Measurements from ENCODE around the gene PCYOX1L. TPM values are rescaled to one million over a fixed set of nuclear protein-coding genes. Genes with fewer than 3 reads are reported as not detected.

PCYOX1L gene
- total RNA-seq, 2 experiments from 2014 or later = 32.4 to 35.7 TPM

GRCh38 chr5:149345892-149346222, 12.0 kb upstream of the PCYOX1L start:
- POLR2A ChIA-PET = interaction anchor here (0.9 to 8.7 kb wide), 7 partner anchors 8 to 204 kb away, joined by 3 to 131 read pairs (median 6); partner anchors contain the start of genes CSNK1A1 and PCYOX1L
- no peaks in the 10 kb centered on the region for H3K27me3 Mint-ChIP-seq
- H3K4me3 Mint-ChIP-seq = peak overlapping the region; percentile 93
- peak overlapping the region; percentile 92 for H3K27ac Mint-ChIP-seq
- H3K36me3 Mint-ChIP-seq = peaks cover 31% of the 10 kb centered on the region
- DNase-seq = no peak
- peak; percentile 4 for ATAC-seq (ENCODE audit: low read depth)
- peaks cover 46% of the 10 kb centered on the region for H3K4me1 Mint-ChIP-seq
- no peaks in the 10 kb centered on the region for H3K9me3 Mint-ChIP-seq

GRCh38 chr5:149348518-149348917, 9.3 kb upstream of the PCYOX1L start:
- Mint-ChIP-seq H3K4me3 (peak overlapping the region; percentile 93), H3K27ac (peak overlapping the region; percentile 86), H3K9me3 (no peaks in the 10 kb centered on the region), H3K4me1 (peaks cover 63% of the 10 kb centered on the region), H3K27me3 (no peaks in the 10 kb centered on the region), H3K36me3 (peaks cover 51% of the 10 kb centered on the region)
- DNase-seq (no peak), ATAC-seq (ENCODE audit: low read depth) (peak; percentile 21)
- POLR2A ChIA-PET = interaction anchor here (8.7 kb wide), 1 partner anchor 10 kb away, joined by 131 read pairs; the partner anchor contains the start of gene PCYOX1L

- Mint-ChIP-seq H3K4me3 (no peak overlapping the region), H3K9me3 (no peaks in the 10 kb centered on the region), H3K36me3 (peaks cover 56% of the 10 kb centered on the region), H3K27me3 (no peaks in the 10 kb centered on the region), H3K27ac (peak overlapping the region; percentile 60), H3K4me1 (peaks cover 64% of the 10 kb centered on the region)
- no peak for ATAC-seq (ENCODE audit: low read depth)
- no peak for DNase-seq
- POLR2A ChIA-PET = interaction anchor here (8.7 kb wide), 1 partner anchor 9 kb away, joined by 131 read pairs; the partner anchor contains the start of gene PCYOX1L
Measured at GRCh38 chr5:149349382-149349781, 8.5 kb upstream of the PCYOX1L start.

- Mint-ChIP-seq H3K4me1 (peaks cover 62% of the 10 kb centered on the region), H3K36me3 (peaks cover 65% of the 10 kb centered on the region), H3K27ac (no peak overlapping the region), H3K27me3 (no peaks in the 10 kb centered on the region), H3K9me3 (no peaks in the 10 kb centered on the region), H3K4me3 (no peak overlapping the region)
- DNase-seq (no peak), ATAC-seq (ENCODE audit: low read depth) (no peak)
- POLR2A ChIA-PET = no interaction called here
Measured at GRCh38 chr5:149352169-149352568, 5.7 kb upstream of the PCYOX1L start.

- POLR2A ChIA-PET = interaction anchor here (1.5 kb wide), 1 partner anchor 9 kb away, joined by 6 read pairs; the partner anchor contains the start of gene GRPEL2
- Mint-ChIP-seq H3K36me3 (peaks cover 57% of the 10 kb centered on the region), H3K4me3 (no peak overlapping the region), H3K9me3 (no peaks in the 10 kb centered on the region), H3K4me1 (peaks cover 56% of the 10 kb centered on the region), H3K27ac (no peak overlapping the region), H3K27me3 (no peaks in the 10 kb centered on the region)
- DNase-seq = no peak
- ATAC-seq (ENCODE audit: low read depth) = no peak
Measured at GRCh38 chr5:149353911-149354310, 3.9 kb upstream of the PCYOX1L start.

GRCh38 chr5:149355688-149356087, 2.2 kb upstream of the PCYOX1L start:
- no peaks in the 10 kb centered on the region for H3K27me3 Mint-ChIP-seq
- POLR2A ChIA-PET = interaction anchor here (6.9 kb wide), 1 partner anchor 10 kb away, joined by 131 read pairs; the partner anchor contains the start of gene GRPEL2
- H3K27ac Mint-ChIP-seq = no peak overlapping the region
- peaks cover 59% of the 10 kb centered on the region for H3K4me1 Mint-ChIP-seq
- no peak overlapping the region for H3K4me3 Mint-ChIP-seq
- ATAC-seq (ENCODE audit: low read depth) (no peak), DNase-seq (no peak)
- peaks cover 44% of the 10 kb centered on the region for H3K36me3 Mint-ChIP-seq
- H3K9me3 Mint-ChIP-seq = no peaks in the 10 kb centered on the region

GRCh38 chr5:149356391-149356790, 1.5 kb upstream of the PCYOX1L start:
- no peak for ATAC-seq (ENCODE audit: low read depth)
- H3K4me3 Mint-ChIP-seq = no peak overlapping the region

GRCh38 chr5:149358294-149358651, 427 bp downstream of the PCYOX1L start:
- peak; percentile 16 for ATAC-seq (ENCODE audit: low read depth)
- POLR2A ChIA-PET = interaction anchor here (1.4 to 6.9 kb wide), 3 partner anchors 9 to 192 kb away, joined by 3 to 131 read pairs (median 4); partner anchors contain the start of gene GRPEL2
- H3K27ac Mint-ChIP-seq = peak overlapping the region; percentile 90
- H3K9me3 Mint-ChIP-seq = no peaks in the 10 kb centered on the region
- H3K27me3 Mint-ChIP-seq = no peaks in the 10 kb centered on the region
- DNase-seq = no peak
- H3K36me3 Mint-ChIP-seq = peaks cover 27% of the 10 kb centered on the region
- H3K4me3 Mint-ChIP-seq = peak overlapping the region; percentile 97
- H3K4me1 Mint-ChIP-seq = peaks cover 48% of the 10 kb centered on the region

More at GRCh38 chr5:149356391-149356790, 1.5 kb upstream of the PCYOX1L start:
- DNase-seq = no peak
- Mint-ChIP-seq H3K27ac (no peak overlapping the region), H3K36me3 (peaks cover 40% of the 10 kb centered on the region), H3K9me3 (no peaks in the 10 kb centered on the region), H3K27me3 (no peaks in the 10 kb centered on the region), H3K4me1 (peaks cover 59% of the 10 kb centered on the region)
- POLR2A ChIA-PET = interaction anchor here (6.9 kb wide), 1 partner anchor 11 kb away, joined by 131 read pairs; the partner anchor contains the start of gene GRPEL2

GRCh38 chr5:149358868-149359495, 1.1 kb downstream of the PCYOX1L start:
- ATAC-seq (ENCODE audit: low read depth) (no peak), DNase-seq (no peak)
- peak overlapping the region; percentile 90 for H3K27ac Mint-ChIP-seq
- H3K36me3 Mint-ChIP-seq = peaks cover 22% of the 10 kb centered on the region
- H3K4me1 Mint-ChIP-seq = peaks cover 43% of the 10 kb centered on the region
- no peaks in the 10 kb centered on the region for H3K9me3 Mint-ChIP-seq
- POLR2A ChIA-PET = interaction anchor here (1.4 to 6.9 kb wide), 3 partner anchors 9 to 191 kb away, joined by 3 to 131 read pairs (median 4); partner anchors contain the start of gene GRPEL2
- H3K27me3 Mint-ChIP-seq = no peaks in the 10 kb centered on the region
- H3K4me3 Mint-ChIP-seq = peak overlapping the region; percentile 97

GRCh38 chr5:149360272-149360671, 2.4 kb downstream of the PCYOX1L start:
- ATAC-seq (ENCODE audit: low read depth) (no peak), DNase-seq (no peak)
- H3K36me3 Mint-ChIP-seq = peaks cover 19% of the 10 kb centered on the region
- peak overlapping the region; percentile 68 for H3K4me3 Mint-ChIP-seq
- H3K4me1 Mint-ChIP-seq = peaks cover 38% of the 10 kb centered on the region
- no peaks in the 10 kb centered on the region for H3K9me3 Mint-ChIP-seq
- POLR2A ChIA-PET = interaction anchor here (1.2 to 6.9 kb wide), 2 partner anchors 14 to 191 kb away, joined by 5 to 131 read pairs; partner anchors contain the start of genes CSNK1A1 and GRPEL2
- H3K27me3 Mint-ChIP-seq = no peaks in the 10 kb centered on the region
- H3K27ac Mint-ChIP-seq = peak overlapping the region; percentile 76

- H3K27ac Mint-ChIP-seq = no peak overlapping the region
- no peaks in the 10 kb centered on the region for H3K27me3 Mint-ChIP-seq
- H3K9me3 Mint-ChIP-seq = no peaks in the 10 kb centered on the region
- H3K4me3 Mint-ChIP-seq = no peak overlapping the region
- peaks cover 29% of the 10 kb centered on the region for H3K4me1 Mint-ChIP-seq
- POLR2A ChIA-PET = interaction anchor here (0.5 kb wide), 1 partner anchor 10 kb away, joined by 6 read pairs; no protein-coding TSS in a partner anchor
- DNase-seq (no peak), ATAC-seq (ENCODE audit: low read depth) (no peak)
- peaks cover 11% of the 10 kb centered on the region for H3K36me3 Mint-ChIP-seq
Measured at GRCh38 chr5:149362541-149362940, 4.7 kb downstream of the PCYOX1L start.

- Mint-ChIP-seq H3K4me3 (no peak overlapping the region), H3K27me3 (no peaks in the 10 kb centered on the region), H3K27ac (no peak overlapping the region), H3K36me3 (peaks cover 11% of the 10 kb centered on the region), H3K9me3 (no peaks in the 10 kb centered on the region), H3K4me1 (peaks cover 29% of the 10 kb centered on the region)
- POLR2A ChIA-PET = no interaction called here
- ATAC-seq (ENCODE audit: low read depth) = no peak
- DNase-seq = no peak
Measured at GRCh38 chr5:149363358-149363757, 5.5 kb downstream of the PCYOX1L start.

GRCh38 chr5:149363936-149364335, 6.1 kb downstream of the PCYOX1L start:
- ATAC-seq (ENCODE audit: low read depth) (no peak), DNase-seq (no peak)
- H3K36me3 Mint-ChIP-seq = peaks cover 11% of the 10 kb centered on the region
- no peak overlapping the region for H3K4me3 Mint-ChIP-seq
- H3K4me1 Mint-ChIP-seq = peaks cover 23% of the 10 kb centered on the region
- POLR2A ChIA-PET = no interaction called here
- no peak overlapping the region for H3K27ac Mint-ChIP-seq
- H3K27me3 Mint-ChIP-seq = no peaks in the 10 kb centered on the region
- no peaks in the 10 kb centered on the region for H3K9me3 Mint-ChIP-seq

- ATAC-seq (ENCODE audit: low read depth) = no peak
- Mint-ChIP-seq H3K4me3 (no peak overlapping the region), H3K4me1 (peaks cover 18% of the 10 kb centered on the region), H3K36me3 (peaks cover 11% of the 10 kb centered on the region), H3K27me3 (no peaks in the 10 kb centered on the region), H3K27ac (peak overlapping the region; percentile 21), H3K9me3 (no peaks in the 10 kb centered on the region)
- POLR2A ChIA-PET = no interaction called here
- DNase-seq = no peak
Measured at GRCh38 chr5:149364719-149365118, 6.9 kb downstream of the PCYOX1L start.
